Stimulated activated CD8-positive, alpha-beta memory T cell treated with anti-CD3 and anti-CD28 coated beads, Interleukin-12 subunit alpha, Interleukin-12 subunit beta, amount 100 ng/mL, for 24 hours (primary cell): ENCODE measurements around the gene KRT78.

Experiments
- DNase-seq: peaks from one replicate; pipeline ENCODE4 v3.0.0-alpha.2; 2020; ENCODE audit errors: extremely low read depth

KRT78 gene

DNA sequence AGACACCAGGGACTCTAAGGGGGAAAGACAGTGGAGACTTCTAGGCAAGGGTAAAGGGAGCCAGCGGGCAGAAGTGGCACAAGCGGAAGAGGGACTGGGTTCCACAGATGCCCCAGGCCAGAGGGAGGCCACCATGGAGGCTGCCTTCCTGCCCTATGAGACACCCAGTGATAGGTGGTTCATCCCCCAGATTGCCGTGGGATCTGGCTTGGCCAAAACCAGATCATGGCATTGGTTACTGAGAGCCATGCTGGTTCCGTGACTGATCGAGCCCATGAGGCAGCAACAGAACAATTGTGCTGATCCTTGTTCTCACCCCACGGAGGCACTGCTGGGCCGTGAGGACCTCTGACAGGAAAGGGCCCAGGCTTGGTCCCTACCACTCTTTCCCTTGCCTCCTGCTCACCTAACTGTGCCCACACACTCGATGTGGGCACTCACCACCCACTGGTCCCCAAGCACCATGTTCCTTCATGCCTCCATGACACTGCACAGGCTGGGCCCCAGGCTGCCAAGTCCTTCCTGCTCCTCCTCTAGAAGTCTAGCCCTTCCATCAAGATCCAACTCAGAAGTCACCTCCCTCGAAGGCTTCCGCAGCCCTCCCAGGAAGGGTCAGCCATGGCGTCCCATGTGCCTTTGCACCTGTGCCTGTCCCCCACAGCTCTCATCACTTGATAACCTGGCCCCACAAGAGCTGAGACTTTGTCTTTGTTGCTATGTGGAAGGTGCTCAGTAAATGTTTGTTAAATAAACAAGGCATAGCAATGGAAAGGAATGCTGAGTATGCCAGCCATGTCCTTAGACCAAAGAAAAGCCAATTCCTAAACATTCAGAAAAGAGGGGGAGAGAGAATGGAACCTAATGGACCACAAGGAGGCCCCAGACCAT is 21.9 kb downstream of the KRT78 start:
- DNase-seq: no peak

DNA sequence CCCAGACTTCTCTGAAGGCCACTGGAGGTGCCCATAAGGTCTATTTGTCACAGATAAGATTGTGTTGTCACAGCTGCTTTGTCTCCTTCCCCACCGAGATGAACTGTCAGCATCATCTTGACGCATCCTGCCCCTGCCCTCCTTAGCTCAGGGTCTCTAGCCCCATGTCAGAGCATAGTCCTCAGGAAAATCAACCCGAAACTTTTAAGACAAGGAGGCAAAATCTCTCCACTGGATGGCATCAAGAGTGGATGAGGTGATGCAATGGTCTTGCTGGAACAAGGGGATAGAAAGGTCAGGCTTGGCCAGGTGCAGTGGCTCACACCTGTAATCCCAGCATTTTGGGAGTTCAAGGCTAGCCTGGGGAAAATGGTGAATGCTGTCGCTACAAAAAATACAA is 22.8 kb downstream of the KRT78 start:
- DNase-seq: no peak

DNA sequence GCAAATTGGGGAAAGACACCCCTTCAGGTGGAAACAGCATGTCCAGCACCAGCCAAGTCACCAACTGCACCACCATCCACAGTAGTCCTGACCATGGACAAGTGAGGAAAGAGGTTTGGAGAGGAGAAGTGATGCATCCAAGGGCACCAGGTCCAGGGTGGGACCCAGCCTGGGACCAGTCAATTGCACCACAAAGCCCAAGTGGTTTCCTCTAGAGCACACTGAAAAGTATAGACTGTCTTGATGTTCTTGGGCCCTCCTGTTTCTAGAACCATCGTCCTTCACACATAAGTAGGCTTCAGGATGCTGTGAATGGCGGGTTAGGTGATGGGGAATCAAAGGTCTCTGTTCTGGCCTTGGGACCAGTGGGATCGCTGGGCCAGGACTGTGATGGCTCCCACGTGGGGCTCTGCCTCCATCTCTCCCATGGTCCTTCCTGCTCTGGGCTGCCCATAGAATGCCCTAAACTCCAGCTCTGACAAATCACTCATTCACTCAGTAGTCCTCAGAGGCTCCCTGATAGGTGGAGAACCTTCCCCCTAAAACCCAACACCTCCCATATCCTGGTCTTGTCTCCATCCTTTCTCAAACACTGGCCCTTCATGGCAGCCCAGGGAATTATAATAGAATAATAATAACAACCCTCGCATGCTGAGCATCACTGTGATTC is 23.9 kb downstream of the KRT78 start:
- DNase-seq: no peak

DNA sequence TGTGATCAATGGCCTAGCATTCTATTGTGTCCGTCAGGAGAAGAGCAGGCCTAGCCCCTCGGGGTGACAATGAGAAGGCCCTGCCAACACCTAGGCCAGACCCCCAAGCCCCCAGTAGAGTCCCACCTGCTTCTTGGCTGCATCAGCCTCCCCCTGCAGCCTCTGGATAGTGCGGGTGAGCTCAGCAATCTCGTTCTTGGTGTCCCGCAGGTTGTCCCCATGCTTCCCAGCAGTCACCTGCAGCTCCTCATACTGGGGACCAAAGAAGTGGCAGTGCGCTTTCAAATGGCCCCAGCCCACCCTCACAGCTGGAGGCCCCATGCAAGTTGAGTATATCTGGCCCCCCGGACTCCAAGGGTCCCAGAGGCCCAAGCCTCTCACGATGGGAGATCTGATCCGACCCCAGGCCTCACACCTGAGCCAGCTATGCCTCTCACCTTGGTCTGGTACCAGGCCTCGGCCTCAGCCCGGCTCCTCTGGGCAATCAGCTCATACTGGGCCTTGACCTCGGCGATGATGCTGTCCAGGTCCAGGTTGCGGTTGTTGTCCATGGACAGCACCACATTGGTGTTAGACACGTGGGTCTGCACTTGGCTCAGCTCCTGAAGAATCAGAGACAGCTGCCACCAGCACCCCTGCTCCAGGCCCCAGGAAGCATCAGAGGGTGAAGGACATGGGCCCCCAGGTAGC is 24.9 kb downstream of the KRT78 start:
- no peak for DNase-seq

DNA sequence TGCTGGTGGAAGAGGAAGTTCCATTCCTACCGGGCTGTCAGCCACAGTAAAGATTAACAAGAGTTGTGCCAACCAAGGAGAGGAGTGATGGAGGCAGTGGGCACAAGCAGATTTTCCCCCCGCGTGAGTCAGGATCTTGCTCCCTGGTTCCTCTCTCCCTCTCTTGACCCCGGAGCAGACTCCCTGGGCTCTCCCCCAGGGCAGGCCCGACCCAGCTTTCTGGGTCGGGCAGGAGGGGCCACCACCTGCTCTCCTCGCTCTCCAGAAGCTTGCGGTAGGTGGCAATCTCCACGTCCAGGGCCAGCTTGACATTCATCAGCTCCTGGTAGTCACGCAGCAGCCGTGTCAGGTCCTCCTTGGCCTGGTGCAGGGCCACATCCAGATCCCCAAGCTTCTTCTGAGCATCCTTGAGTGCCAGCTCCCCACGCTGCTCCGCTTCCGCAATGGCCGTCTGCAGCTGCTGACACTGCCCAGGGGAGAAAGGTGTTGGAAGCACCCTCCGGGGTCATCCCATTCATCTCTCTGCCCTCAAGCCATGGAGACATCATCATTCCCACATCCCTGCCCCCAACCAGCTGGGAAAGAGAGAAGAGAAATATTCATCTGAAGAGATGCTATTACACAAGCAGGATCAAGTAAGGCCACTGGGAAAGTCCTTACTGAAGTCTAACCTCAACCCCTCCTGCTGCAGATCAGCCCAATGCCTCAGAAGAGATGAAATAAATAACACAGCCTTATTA is 25.9 kb downstream of the KRT78 start:
- no peak for DNase-seq

DNA sequence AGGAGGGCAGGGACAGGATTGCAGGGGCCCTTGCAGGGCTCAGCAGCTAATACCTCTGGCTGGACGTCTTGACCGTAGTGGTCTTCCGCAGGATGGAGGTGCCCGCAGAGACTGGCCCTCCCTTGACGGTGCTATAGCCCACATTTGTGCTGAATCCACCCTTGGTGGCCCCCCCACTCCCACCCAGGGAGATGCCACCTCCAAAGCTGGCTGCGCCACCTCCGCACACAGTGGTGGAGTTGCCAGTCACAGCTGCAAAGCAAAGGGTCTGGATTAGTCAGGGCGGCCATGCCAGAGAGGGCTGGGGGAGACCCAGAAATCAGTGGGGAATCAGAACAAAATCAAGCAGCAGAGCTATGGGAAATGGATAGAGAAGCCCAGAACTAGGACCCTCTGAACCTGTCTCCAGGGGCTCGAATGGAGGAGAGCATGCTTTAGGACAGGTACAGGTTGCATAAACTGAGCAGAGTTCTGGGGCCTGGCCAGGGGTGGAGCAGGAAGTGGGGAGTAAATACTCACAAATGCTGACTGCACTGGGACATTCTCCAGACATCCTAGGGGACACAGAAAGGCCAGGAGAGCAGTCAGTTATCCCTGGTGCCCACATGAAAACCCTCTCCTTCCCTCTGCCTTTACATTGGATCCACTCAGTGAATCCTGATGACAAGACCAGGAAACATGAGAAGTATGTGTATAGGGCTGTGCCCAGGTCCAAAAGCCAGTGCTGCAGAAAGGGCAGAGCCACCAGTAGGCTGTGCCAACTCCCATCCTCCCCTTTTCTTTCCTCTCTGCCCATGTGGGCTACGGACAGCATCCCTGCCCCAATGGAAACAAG is 26.8 kb downstream of the KRT78 start:
- DNase-seq: no peak

DNA sequence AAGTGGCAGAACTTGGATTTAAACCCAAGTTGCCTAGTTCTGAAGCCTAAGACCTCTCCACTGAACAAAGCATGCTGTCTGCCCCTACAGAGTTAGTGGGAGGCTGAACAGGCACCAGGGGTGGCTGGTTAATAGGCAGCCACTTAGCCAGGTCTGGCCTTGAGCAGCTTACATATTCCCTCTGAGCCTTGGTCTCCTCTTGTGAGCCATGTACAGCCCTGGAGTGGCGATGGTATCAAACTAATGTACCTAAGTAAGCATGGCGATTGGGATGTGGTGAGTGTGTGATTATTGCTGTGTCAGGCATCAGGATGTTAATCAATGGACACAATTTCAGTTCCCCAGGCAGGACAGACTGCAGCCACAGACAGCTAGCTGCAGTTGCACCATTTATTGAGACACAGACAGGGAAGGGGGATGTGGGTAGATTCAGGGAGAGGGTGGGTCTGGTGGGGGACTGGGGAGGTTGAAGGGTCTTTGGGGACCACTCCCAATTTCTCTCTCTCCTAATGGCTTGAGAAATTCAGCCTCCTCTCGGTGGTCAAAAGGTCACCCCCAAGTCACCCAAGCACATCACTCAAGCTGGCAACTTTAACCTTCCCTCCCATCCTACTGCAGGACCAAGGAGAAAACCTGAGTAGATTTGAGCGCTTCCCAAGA is 27.6 kb downstream of the KRT78 start:
- DNase-seq: no peak

DNA sequence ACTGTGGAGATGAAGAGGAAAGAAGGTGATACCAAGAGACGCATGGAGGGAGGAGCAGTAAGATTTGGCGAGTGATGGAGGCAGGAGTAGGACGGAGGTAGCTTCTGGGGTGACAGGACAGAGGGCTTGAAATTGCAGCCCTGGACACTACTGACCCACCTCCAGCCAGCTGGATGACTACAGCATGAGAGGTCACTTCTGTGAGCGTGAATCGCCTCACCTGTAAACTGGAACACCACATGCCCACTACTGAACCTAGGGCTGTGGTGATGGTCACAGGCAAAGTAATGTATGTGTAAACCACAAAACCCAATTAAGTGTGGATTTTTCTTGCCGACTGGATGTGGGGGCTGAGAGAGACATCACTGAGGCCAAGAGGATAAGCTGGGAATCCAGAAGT is 28.3 kb downstream of the KRT78 start:
- no peak for DNase-seq

DNA sequence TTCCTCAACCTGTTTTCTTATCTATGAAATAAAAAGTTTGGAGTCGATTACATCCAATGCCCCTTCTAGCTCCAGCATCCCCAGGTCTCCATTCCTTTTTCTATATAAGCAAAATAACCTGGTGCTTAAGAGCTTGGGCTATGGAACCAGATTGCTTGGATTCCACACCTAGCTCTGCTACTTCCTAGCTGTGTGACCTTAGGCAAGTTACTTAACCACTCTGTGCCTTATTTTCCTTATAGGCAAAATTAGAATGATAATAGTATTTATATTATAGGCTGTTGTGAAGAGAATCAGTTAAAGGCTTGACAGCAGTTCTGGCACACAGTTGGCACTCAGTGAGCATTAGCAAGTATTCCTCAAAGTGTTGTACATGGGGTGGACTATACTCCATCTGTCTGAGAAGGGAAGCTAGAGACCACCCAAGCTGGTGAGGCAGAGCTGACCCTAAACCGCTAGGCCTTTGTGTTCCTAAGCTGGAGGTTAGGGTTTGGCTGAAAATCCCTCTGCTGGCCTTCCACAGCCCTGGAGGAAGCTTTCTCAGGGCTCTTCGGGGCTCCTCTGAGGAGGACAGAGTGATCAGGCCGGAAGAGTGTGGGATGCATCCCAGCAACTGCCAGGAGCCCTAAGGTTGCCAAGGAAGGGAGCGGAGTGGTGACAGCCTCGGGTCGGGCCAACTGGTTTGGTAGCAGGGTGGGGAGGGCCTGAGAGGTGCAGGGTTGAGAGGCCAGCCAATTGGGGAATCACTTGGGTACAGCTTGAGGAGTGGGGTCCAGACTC is 28.9 kb downstream of the KRT78 start:
- DNase-seq: no peak

DNA sequence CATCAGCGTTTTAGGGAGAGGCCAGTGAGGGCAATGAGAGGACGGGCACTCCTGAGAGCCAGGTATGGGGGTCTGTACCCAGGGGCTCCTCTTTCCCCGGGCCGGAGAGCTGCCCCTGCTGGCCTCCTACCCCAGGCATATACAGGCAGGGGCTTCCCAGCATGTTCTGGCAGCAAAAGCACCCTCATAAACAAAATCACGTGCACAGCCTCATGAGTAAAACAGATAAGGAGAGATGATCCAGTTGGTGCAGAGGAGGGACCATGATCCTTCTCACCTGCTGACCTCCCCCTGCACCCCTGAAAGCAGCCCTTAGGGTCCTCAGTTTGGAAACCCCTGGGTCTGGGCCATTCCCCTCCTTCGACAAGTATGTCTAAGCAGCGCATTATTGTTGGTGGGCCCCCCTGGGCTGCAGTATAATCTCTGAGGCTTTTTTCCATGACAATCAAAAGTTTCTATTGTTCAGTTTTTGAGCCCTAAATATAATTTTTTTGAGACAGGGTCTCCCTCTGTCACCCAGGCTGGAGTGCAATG is 29.8 kb downstream of the KRT78 start:
- no peak for DNase-seq

DNA sequence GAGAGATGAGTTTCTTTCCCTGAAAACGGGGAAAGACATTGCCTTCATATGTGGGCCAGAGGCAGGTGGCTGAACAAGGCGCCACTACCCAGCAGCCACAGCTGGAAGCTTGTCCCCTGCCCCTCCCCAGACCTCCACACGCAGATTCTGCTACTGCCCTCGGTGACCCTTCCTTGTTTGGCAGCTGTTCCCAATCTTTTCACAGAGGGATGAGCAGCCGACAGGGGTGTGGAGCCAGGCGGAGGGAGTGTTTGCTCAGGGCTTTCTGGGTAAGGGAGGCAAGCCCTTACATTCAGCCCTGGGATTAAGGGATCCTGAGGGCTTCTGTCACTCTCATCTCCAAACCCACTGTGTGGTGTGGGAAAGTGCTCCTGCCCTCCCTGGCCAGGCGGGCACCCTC is 30.4 kb downstream of the KRT78 start:
- no peak for DNase-seq

DNA sequence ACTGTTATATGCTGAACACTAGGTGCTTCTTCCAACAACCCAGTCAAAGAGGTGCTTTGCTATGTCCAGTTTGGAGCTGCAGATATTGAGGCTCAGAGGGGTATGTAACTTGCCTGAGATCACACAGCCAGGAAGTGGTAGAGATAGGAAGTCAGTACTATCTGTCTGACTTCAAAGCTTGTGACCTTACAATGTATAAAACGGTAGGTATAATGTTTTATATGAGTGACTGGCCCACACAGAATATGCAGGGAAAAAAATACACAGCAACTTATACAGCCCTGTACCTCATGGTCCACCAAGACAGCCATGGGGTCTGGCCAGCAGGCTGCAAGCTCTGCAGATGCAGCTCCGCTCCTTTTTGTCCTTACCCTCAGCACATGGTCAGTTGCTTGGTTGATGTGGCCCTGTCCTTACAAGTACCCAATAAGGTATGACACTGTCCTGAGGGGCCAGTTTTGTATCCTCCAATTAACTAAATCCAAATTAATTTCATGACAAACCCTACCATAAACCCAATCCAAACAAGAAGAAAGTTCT is 31.0 kb downstream of the KRT78 start:
- DNase-seq: no peak

DNA sequence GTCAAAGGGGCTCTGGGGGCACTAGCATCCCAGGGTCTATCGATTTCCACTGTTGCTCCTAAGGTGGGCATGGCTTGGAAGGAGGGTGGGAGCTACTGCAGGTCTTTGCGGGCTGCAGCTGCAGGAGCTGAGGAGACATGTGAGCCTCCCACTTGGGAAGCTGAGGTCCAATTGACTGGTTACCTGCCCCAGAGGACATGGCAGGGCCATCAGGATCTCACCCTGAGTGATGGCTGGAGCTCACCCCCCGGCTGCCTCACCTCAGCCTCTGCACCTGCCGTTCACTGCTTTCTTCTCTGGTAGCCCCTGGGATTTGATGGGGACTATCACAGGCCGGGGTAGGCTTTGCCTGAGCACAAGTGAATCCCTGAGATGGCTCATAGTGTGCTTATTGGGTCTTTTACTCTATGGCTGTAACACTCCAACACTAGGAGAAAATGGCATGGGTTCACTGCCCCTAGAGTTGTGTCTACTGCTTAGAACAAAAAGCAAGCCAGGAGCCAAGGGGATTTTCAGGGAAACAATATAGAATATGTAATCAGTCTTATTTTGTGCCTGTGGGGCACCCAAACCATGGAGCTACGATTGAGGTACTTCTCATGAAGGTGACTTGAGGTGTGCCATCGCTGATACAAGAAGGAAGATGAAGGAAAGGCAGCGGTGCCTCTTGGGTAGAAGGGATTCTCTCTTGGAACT is 31.6 kb downstream of the KRT78 start:
- DNase-seq: no peak

DNA sequence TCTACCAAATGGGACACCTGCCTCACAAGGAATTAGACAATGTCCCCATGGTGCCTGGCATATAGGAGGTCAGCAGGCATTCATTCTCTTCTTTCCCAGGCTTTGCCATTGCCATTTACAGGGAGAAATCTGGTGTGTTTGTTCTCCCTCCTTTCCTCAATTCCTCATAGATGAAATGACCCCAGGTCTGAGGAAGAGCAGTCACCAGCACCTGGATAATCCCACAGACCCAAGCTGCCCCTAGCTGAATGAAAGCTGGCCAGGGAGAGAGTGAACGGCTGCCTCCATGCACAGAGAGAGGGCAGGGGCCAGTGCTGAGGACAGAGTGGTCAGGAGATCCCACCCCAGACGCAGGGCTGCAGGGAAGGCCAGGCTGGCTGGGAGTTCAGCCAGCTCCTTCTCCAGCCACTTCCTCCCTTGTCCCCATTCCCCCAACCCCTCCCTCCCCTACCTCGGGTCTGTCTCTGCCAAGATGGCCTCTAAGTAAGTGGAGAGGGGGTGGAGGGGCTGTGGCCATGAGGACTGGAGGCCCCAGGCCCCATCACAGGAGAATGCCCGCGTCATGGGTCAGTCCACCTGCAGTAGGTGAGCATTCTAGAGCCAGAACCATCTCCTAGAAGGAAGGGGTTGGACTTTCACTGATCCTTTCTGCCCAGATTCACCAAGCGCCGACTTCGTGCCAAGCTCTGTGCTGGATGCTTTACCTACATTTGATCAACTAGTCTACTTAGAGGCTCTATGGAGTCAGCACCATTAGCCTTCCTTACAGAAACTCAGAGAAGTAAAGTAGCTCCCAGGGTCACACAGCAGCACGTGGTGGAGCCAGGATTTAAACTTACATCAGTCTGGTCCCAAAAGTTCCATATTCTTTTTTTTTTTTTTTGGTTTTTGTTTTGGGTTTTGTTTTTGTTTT is 32.9 kb downstream of the KRT78 start:
- DNase-seq: no peak

DNA sequence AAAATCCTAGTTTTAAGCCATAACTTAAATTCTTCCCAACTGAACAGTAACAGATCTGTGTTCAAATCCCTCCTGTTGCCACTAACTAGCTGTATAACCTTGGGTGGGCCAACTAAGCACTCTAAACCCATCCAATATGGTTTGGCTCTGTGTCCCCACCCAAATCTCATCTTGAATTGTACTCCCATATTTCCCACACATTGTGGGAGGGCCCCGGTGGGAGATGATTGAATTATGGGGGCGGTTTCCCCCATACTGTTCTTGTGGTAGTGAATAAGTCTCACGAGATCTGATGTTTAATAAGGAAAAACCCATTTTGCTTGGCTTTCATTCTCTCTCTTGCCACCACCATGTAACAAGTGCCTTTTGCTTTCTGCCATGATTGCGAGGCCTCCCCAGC is 33.6 kb downstream of the KRT78 start:
- no peak for DNase-seq

DNA sequence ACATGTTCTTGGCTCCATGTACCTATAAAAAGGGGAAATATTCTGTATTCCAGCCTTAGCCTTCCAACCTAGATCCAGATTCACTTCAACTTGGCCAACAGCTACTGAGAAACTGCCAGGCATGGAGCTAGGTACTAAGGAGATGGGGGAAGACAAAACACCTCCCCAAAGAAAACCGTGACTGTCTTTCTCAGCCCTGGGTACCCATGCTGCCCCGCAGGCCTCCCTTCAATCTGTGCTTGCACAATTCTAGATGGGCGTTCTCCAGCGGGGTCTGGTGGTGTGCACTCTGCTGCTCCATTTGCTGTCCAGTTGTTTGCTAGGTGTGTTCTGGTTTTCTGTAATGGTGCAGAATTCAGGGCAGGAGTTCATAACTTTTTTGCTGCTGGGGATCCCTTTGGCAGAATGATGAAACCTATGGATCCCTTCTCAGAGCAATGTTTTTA is 34.1 kb downstream of the KRT78 start:
- DNase-seq: no peak

DNA sequence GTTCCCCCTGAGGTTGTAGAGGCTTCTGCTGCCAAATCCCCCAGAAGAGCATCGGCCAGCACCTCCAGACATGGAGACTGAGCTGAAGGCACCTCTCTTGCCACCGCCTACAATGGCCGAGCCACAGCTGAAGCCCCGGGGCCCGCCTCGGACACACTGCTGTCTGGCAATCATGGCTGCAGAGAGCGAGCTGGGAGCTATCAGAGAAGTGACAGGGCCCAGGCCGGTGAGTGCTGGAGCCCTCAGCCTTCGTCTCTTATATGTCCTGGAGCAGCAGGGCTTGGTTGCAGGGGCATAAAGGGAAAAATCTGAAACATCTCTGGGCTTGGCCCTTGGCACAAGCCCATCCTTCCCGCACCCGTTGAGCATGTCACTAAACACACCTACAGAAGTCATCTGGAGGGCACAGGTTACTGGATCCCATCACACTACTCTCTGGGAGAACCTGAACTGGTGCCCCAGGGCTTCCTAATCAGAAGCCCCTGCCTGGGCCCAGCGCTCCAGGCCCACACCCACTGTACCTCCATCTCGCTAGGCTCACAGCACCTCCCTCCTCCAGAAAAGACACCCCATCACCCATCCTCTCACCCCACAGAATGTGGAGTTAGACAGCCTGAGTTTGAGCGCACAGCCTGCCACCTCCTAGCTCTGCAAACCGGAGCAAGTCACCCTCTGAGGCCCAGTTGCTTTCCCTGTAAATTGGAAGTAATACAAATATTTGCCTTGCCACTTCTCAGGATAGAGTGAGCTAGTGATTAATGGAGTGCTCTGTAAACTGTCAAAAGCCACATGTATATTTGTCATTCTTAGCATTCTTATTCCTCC is 34.7 kb downstream of the KRT78 start, which contains the start of gene KRT4:
TSS of gene KRT4 (minus strand) at position 232 of the 825 bp plus-strand sequence. CDS start at position 174, 58 bp downstream.
- DNase-seq: no peak
